ENCODE data around the gene CSTB. TPM values are rescaled to one million over a fixed set of nuclear protein-coding genes. Genes with fewer than 3 reads are reported as not detected.
A peak's percentile ranks its signal among the peaks of the same experiment; 100 is the strongest.

The CSTB gene
- total RNA-seq, 1 experiment from 2014 or later = 55.9 TPM

- Histone ChIP-seq H3K9me3 (ENCODE audit: low read depth, low read length, poor library complexity, severe bottlenecking) (no peaks in the 10 kb centered on the region), H3K4me3 (ENCODE audit: low read depth, low read length, poor library complexity, severe bottlenecking) (no peak overlapping the region), H3K4me1 (ENCODE audit: insufficient read depth, low read length, poor library complexity, severe bottlenecking) (peaks cover 22% of the 10 kb centered on the region), H3K27ac (ENCODE audit: low read depth, low read length, poor library complexity, severe bottlenecking) (no peak overlapping the region), H3K27me3 (replicated peaks; ENCODE audit: insufficient read depth, low read depth, low read length, poor library complexity) (no peaks in the 10 kb centered on the region), H3K36me3 (ENCODE audit: insufficient read depth, low read length, poor library complexity, severe bottlenecking) (no peaks in the 10 kb centered on the region)
- CTCF ChIA-PET = interaction anchor here (0.9 to 2.2 kb wide), 2 partner anchors 165 to 487 kb away, joined by 3 to 14 read pairs; no protein-coding TSS in a partner anchor
- intact Hi-C loops (cut with micrococcal nuclease; ENCODE audit: unreplicated experiment) = loop anchor here (1.0 to 10.0 kb wide), 3 partner anchors 54 to 487 kb away; partner anchors contain the start of gene AGPAT3
- peak; percentile 80 for DNase-seq (ENCODE audit: low spot score)
- no TSS peak for BruUV-seq (replicated peaks)
- POLR2A ChIA-PET (ENCODE audit: low non-redundant PET) = no interaction called here
- no peak for TF ChIP-seq EZH2 (IDR thresholded peaks at IDR 0.05; ENCODE audit: borderline replicate concordance, low read depth, low read length, poor library complexity, severe bottlenecking)
- peak; percentile 98 for TF ChIP-seq CTCF (conservative IDR thresholded peaks at IDR 0.05; ENCODE audit: low read depth, low read length)
Measured at GRCh38 chr21:43810505-43811261, 34.6 kb upstream of the CSTB start.

GRCh38 chr21:43809853-43810504 lies 33.9 kb upstream of the CSTB start:
- H3K27me3 ChIP-seq (replicated peaks; ENCODE audit: insufficient read depth, low read depth, low read length, poor library complexity) = no peaks in the 10 kb centered on the region
- no peak overlapping the region for H3K27ac ChIP-seq (ENCODE audit: low read depth, low read length, poor library complexity, severe bottlenecking)
- POLR2A ChIA-PET (ENCODE audit: low non-redundant PET) = no interaction called here
- no peaks in the 10 kb centered on the region for H3K36me3 ChIP-seq (ENCODE audit: insufficient read depth, low read length, poor library complexity, severe bottlenecking)
- no peak for TF ChIP-seq CTCF (conservative IDR thresholded peaks at IDR 0.05; ENCODE audit: low read depth, low read length)
- TF ChIP-seq EZH2 (IDR thresholded peaks at IDR 0.05; ENCODE audit: borderline replicate concordance, low read depth, low read length, poor library complexity, severe bottlenecking) = no peak
- DNase-seq (ENCODE audit: low spot score) = no peak
- H3K9me3 ChIP-seq (ENCODE audit: low read depth, low read length, poor library complexity, severe bottlenecking) = no peaks in the 10 kb centered on the region
- H3K4me1 ChIP-seq (ENCODE audit: insufficient read depth, low read length, poor library complexity, severe bottlenecking) = peaks cover 22% of the 10 kb centered on the region
- BruUV-seq (replicated peaks) = no TSS peak
- intact Hi-C loops (cut with micrococcal nuclease; ENCODE audit: unreplicated experiment) = loop anchor here (1.0 to 10.0 kb wide), 3 partner anchors 55 to 487 kb away; partner anchors contain the start of gene AGPAT3
- CTCF ChIA-PET = interaction anchor here (0.9 to 2.2 kb wide), 2 partner anchors 165 to 488 kb away, joined by 3 to 14 read pairs; no protein-coding TSS in a partner anchor
- no peak overlapping the region for H3K4me3 ChIP-seq (ENCODE audit: low read depth, low read length, poor library complexity, severe bottlenecking)

GRCh38 chr21:43809346-43809799 lies 33.3 kb upstream of the CSTB start:
- H3K4me3 ChIP-seq (ENCODE audit: low read depth, low read length, poor library complexity, severe bottlenecking) = no peak overlapping the region
- no peaks in the 10 kb centered on the region for H3K27me3 ChIP-seq (replicated peaks; ENCODE audit: insufficient read depth, low read depth, low read length, poor library complexity)
- peaks cover 2% of the 10 kb centered on the region for H3K36me3 ChIP-seq (ENCODE audit: insufficient read depth, low read length, poor library complexity, severe bottlenecking)
- ChIA-PET CTCF (interaction anchor here (0.6 kb wide), 1 partner anchor 130 kb away, joined by 3 read pairs; no protein-coding TSS in a partner anchor), POLR2A (ENCODE audit: low non-redundant PET) (no interaction called here)
- no peak overlapping the region for H3K27ac ChIP-seq (ENCODE audit: low read depth, low read length, poor library complexity, severe bottlenecking)
- peaks cover 22% of the 10 kb centered on the region for H3K4me1 ChIP-seq (ENCODE audit: insufficient read depth, low read length, poor library complexity, severe bottlenecking)
- H3K9me3 ChIP-seq (ENCODE audit: low read depth, low read length, poor library complexity, severe bottlenecking) = no peaks in the 10 kb centered on the region
- intact Hi-C loops (cut with micrococcal nuclease; ENCODE audit: unreplicated experiment) = no loop called here
- no peak for DNase-seq (ENCODE audit: low spot score)
- BruUV-seq (replicated peaks) = no TSS peak
- TF ChIP-seq EZH2 (IDR thresholded peaks at IDR 0.05; ENCODE audit: borderline replicate concordance, low read depth, low read length, poor library complexity, severe bottlenecking) = no peak
